HepG2 (cell line): Measurements from ENCODE around the gene MTFR1L. TPM values are rescaled to one million over a fixed set of nuclear protein-coding genes. Genes with fewer than 3 reads are reported as not detected.

Experiments
- ATF7 ChIP-seq, 2 experiments: fragments of 450-650 bp in 1 of 2; sonication (generic) in 1 of 2; formaldehyde crosslinking in 1 of 2; IDR thresholded peaks; 2 replicates each; pipeline versions ENCODE4 v1.4.0 to v1.6.1; 2016 to 2020; ENCODE audit warnings: antibody characterized with exemption in 1 of 2, mild to moderate bottlenecking in 1 of 2, missing genetic modification reagents in 1 of 2
- MAFG ChIP-seq: sonication (generic); formaldehyde crosslinking; IDR thresholded peaks from 2 replicates; pipeline ENCODE4 v1.5.1; 2020; ENCODE audit warnings: mild to moderate bottlenecking, missing genetic modification reagents
- MLLT10 ChIP-seq: sonication (generic); formaldehyde crosslinking; IDR thresholded peaks from 2 replicates; pipeline ENCODE4 v1.4.0; 2020; ENCODE audit warnings: missing genetic modification reagents
- NPAS2 ChIP-seq: sonication (generic); formaldehyde crosslinking; IDR thresholded peaks from 2 replicates; pipeline ENCODE4 v1.8.0; 2022; ENCODE audit warnings: mild to moderate bottlenecking, missing genetic modification reagents, borderline replicate concordance
- RBM22 ChIP-seq: fragments of 200-400 bp; formaldehyde crosslinking; optimal IDR thresholded peaks from 2 replicates; pipeline ENCODE3; 2017; ENCODE audit warnings: mild to moderate bottlenecking, low read length, moderate library complexity
- RCOR2 ChIP-seq: IDR thresholded peaks from 2 replicates; pipeline ENCODE4 v1.6.1; 2016; ENCODE audit warnings: missing biosample characterization, missing genetic modification reagents
- REL ChIP-seq: sonication (generic); formaldehyde crosslinking; conservative IDR thresholded peaks from 2 replicates; pipeline ENCODE4 v1.8.0; 2022; ENCODE audit warnings: mild to moderate bottlenecking, missing genetic modification reagents, moderate library complexity
- TARDBP ChIP-seq: sonication (generic); formaldehyde crosslinking; IDR thresholded peaks from 2 replicates; pipeline ENCODE4 v1.8.0; 2022; ENCODE audit warnings: mild to moderate bottlenecking, missing genetic modification reagents
- ZEB1 ChIP-seq: IDR thresholded peaks from 2 replicates; pipeline ENCODE4 v1.6.1; 2012; ENCODE audit warnings: mild to moderate bottlenecking, low read depth, inconsistent platforms; ENCODE audit not compliant: insufficient replicate concordance
- ZFY ChIP-seq: sonication (generic); formaldehyde crosslinking; IDR thresholded peaks from 2 replicates; pipeline ENCODE4 v1.4.0; 2020; ENCODE audit warnings: missing genetic modification reagents
- ZNF274 ChIP-seq: sonication (generic); formaldehyde crosslinking; IDR thresholded peaks from 2 replicates; pipeline ENCODE4 v1.5.1; 2020; ENCODE audit warnings: mild to moderate bottlenecking, missing genetic modification reagents
- ZNF367 ChIP-seq: sonication (generic); formaldehyde crosslinking; IDR thresholded peaks from 2 replicates; pipeline ENCODE4 v1.4.0; 2020; ENCODE audit warnings: missing genetic modification reagents, borderline replicate concordance
- ZNF775 ChIP-seq: sonication (generic); formaldehyde crosslinking; IDR thresholded peaks from 2 replicates; pipeline ENCODE4 v1.4.0; 2020; ENCODE audit warnings: missing genetic modification reagents, mild to moderate bottlenecking, moderate library complexity, borderline replicate concordance
- polyA plus RNA-seq, 8 experiments: library from polyadenylated mRNA; depleted of rRNA in 3 of 8; stranded (reverse) in 7 of 8; unstranded in 1 of 8; fragments of >200 nt; fragmentation: Illumina TruSeq in 4 of 8; extraction: Trizol in 4 of 8; gene quantifications; 2 replicates each; pipeline versions ENCODE4 v1.2.1 to v1.2.3, GENCODE V29; 2011 to 2016; ENCODE audit warnings: low read depth in 4 of 8, missing spikeins in 1 of 8, mixed read lengths in 1 of 8; ENCODE audit not compliant: insufficient read depth in 1 of 8
- total RNA-seq, 5 experiments: library from RNA; depleted of rRNA; stranded (reverse); fragments of >200 nt; fragmentation: Illumina TruSeq; extraction: Trizol; gene quantifications; 2 replicates each; pipeline ENCODE4 v1.2.3, GENCODE V29; 2016; ENCODE audit warnings: low read depth in 1 of 5
- TF ChIP-seq, protein P1 (sequence below): sonication (generic); formaldehyde crosslinking; IDR thresholded peaks from 2 replicates; pipeline ENCODE4 v1.4.0; 2020; ENCODE audit warnings: missing genetic modification reagents, borderline replicate concordance
- TF ChIP-seq, protein P2 (sequence below): sonication (generic); formaldehyde crosslinking; IDR thresholded peaks from 2 replicates; pipeline ENCODE4 v1.4.0; 2020; ENCODE audit warnings: mild to moderate bottlenecking, missing genetic modification reagents, borderline replicate concordance
- TF ChIP-seq, protein P3 (sequence below): IDR thresholded peaks from 2 replicates; pipeline ENCODE4 v1.6.1; 2016; ENCODE audit warnings: low read depth
- TF ChIP-seq, protein P4 (sequence below): sonication (generic); formaldehyde crosslinking; conservative IDR thresholded peaks from 2 replicates; pipeline ENCODE4 v1.8.0; 2022; ENCODE audit warnings: missing genetic modification reagents

The MTFR1L gene
- total and polyA plus RNA-seq, 2 of the 13 experiments (the other 11 are each of a cell fraction or from before 2014, with no cell fraction given) = 38.0 to 55.7 TPM

DNA sequence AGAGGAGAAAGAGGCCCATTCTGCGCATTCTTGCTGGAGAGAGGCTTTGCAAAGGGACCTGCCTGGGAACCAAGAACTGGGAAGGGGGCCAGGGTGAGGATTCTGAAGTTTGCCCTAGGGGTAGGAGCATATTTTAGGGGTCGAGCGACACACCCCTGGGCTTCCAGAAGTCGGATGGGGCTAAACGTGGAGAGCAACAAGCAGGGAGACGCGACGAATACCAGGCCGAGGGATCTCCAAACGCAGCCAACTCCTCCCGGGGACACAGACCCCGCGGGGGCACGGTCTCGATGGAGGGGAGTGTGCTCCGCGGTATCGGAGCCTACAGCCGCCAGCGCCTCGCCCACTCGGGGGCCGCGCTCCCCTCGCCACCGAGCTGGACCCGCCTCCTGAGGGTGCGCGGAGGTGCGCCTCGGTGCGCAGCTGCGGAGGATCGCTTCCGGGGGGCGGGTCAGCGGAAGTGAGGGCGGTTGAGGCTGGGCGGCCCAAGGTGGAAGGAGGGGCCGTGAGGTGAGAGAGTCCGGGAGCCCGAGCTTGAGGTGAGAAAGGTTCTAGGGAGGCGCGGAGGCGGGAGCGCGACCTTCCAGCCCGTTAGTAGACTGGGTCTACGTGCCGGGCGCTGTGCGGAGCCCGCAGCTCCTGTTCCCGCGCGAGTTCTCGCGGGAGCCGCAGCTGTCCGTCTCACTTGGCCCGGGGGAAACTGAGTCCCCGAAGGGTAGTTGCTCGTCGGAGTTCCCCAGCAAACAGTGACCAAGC is at the start of gene MTFR1L (continued):
- TF ChIP-seq, protein P1, sequence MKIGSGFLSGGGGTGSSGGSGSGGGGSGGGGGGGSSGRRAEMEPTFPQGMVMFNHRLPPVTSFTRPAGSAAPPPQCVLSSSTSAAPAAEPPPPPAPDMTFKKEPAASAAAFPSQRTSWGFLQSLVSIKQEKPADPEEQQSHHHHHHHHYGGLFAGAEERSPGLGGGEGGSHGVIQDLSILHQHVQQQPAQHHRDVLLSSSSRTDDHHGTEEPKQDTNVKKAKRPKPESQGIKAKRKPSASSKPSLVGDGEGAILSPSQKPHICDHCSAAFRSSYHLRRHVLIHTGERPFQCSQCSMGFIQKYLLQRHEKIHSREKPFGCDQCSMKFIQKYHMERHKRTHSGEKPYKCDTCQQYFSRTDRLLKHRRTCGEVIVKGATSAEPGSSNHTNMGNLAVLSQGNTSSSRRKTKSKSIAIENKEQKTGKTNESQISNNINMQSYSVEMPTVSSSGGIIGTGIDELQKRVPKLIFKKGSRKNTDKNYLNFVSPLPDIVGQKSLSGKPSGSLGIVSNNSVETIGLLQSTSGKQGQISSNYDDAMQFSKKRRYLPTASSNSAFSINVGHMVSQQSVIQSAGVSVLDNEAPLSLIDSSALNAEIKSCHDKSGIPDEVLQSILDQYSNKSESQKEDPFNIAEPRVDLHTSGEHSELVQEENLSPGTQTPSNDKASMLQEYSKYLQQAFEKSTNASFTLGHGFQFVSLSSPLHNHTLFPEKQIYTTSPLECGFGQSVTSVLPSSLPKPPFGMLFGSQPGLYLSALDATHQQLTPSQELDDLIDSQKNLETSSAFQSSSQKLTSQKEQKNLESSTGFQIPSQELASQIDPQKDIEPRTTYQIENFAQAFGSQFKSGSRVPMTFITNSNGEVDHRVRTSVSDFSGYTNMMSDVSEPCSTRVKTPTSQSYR (CRISPR knock-in tag) = no peak
- TF ChIP-seq REL = no peak
- peak; percentile 91; the same call in 1 of the 2 replicates for TF ChIP-seq ZNF274 (CRISPR knock-in tag)
- no peak for TF ChIP-seq ZNF367
- TF ChIP-seq MLLT10 = no peak
- no peak for TF ChIP-seq ZEB1
- TF ChIP-seq ZNF775 (CRISPR knock-in tag) = no peak
- TF ChIP-seq, protein P2, sequence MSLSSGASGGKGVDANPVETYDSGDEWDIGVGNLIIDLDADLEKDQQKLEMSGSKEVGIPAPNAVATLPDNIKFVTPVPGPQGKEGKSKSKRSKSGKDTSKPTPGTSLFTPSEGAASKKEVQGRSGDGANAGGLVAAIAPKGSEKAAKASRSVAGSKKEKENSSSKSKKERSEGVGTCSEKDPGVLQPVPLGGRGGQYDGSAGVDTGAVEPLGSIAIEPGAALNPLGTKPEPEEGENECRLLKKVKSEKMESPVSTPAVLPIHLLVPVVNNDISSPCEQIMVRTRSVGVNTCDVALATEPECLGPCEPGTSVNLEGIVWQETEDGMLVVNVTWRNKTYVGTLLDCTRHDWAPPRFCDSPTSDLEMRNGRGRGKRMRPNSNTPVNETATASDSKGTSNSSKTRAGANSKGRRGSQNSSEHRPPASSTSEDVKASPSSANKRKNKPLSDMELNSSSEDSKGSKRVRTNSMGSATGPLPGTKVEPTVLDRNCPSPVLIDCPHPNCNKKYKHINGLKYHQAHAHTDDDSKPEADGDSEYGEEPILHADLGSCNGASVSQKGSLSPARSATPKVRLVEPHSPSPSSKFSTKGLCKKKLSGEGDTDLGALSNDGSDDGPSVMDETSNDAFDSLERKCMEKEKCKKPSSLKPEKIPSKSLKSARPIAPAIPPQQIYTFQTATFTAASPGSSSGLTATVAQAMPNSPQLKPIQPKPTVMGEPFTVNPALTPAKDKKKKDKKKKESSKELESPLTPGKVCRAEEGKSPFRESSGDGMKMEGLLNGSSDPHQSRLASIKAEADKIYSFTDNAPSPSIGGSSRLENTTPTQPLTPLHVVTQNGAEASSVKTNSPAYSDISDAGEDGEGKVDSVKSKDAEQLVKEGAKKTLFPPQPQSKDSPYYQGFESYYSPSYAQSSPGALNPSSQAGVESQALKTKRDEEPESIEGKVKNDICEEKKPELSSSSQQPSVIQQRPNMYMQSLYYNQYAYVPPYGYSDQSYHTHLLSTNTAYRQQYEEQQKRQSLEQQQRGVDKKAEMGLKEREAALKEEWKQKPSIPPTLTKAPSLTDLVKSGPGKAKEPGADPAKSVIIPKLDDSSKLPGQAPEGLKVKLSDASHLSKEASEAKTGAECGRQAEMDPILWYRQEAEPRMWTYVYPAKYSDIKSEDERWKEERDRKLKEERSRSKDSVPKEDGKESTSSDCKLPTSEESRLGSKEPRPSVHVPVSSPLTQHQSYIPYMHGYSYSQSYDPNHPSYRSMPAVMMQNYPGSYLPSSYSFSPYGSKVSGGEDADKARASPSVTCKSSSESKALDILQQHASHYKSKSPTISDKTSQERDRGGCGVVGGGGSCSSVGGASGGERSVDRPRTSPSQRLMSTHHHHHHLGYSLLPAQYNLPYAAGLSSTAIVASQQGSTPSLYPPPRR (CRISPR knock-in tag) = peak; percentile 51; the same call in 1 of the 2 replicates
- TF ChIP-seq, protein P3, sequence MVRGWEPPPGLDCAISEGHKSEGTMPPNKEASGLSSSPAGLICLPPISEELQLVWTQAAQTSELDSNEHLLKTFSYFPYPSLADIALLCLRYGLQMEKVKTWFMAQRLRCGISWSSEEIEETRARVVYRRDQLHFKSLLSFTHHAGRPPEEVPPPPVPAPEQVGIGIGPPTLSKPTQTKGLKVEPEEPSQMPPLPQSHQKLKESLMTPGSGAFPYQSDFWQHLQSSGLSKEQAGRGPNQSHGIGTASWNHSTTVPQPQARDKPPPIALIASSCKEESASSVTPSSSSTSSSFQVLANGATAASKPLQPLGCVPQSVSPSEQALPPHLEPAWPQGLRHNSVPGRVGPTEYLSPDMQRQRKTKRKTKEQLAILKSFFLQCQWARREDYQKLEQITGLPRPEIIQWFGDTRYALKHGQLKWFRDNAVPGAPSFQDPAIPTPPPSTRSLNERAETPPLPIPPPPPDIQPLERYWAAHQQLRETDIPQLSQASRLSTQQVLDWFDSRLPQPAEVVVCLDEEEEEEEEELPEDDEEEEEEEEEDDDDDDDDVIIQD (CRISPR knock-in tag) = no peak
- TF ChIP-seq RBM22 = no peak
- no peak; the same call in 1 of the 2 replicates for TF ChIP-seq ZFY (CRISPR knock-in tag)
- peak; percentile 86; the same call in 1 of the 2 replicates for TF ChIP-seq TARDBP (CRISPR knock-in tag)
- 0 out of 2 replicates have a peak, but pooled peaks have one; percentile 18 for TF ChIP-seq RCOR2 (CRISPR knock-in tag)
- no peak for TF ChIP-seq NPAS2 (CRISPR knock-in tag)
- no peak for TF ChIP-seq MAFG
- TF ChIP-seq, protein P4, sequence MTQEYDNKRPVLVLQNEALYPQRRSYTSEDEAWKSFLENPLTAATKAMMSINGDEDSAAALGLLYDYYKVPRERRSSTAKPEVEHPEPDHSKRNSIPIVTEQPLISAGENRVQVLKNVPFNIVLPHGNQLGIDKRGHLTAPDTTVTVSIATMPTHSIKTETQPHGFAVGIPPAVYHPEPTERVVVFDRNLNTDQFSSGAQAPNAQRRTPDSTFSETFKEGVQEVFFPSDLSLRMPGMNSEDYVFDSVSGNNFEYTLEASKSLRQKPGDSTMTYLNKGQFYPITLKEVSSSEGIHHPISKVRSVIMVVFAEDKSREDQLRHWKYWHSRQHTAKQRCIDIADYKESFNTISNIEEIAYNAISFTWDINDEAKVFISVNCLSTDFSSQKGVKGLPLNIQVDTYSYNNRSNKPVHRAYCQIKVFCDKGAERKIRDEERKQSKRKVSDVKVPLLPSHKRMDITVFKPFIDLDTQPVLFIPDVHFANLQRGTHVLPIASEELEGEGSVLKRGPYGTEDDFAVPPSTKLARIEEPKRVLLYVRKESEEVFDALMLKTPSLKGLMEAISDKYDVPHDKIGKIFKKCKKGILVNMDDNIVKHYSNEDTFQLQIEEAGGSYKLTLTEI = no peak
- TF ChIP-seq ATF7 (IDR thresholded peaks at IDR 0.05) = no peak
- no peak for TF ChIP-seq ATF7 (CRISPR knock-in tag; IDR thresholded peaks at IDR 0.05)
